ENCODE data around the gene ATAD1.

ATAD1 gene

DNA sequence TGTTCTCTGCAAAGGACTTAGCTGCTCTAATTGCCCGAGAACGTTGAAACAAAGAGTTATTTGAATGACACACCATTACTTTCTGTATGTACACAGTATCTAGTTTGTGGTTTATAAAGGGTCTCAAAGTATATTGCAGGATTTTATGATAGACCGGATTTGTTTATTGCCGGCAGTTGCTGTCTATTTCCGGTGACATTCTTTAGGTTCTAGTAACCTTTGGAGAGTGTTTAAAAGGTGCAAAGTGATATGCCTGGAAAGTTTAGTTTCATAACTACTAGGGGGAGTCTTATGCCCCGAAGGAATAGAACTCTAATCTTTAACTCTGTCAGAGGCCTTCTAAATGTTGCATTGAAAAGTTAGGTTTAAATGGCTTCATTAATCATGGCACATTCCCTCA, 94.5 kb downstream of the ATAD1 start:
- DNase-seq: no peak
- H3K36me3 ChIP-seq (ENCODE audit: control insufficient read depth, insufficient read depth, low read length): no peaks in the 10 kb centered on the region
- no peak overlapping the region for H3K4me3 ChIP-seq (ENCODE audit: insufficient read depth, low read depth, low read length, poor library complexity, severe bottlenecking)
- no peaks in the 10 kb centered on the region for H3K9me3 ChIP-seq (ENCODE audit: control insufficient read depth, low read length)
- no peaks in the 10 kb centered on the region for H3K27me3 ChIP-seq (replicated peaks; ENCODE audit: control insufficient read depth, insufficient read depth, low read length, poor library complexity, severe bottlenecking)
- no peak overlapping the region for H3K27ac ChIP-seq (ENCODE audit: insufficient read depth, low read length, poor library complexity, severe bottlenecking)
- H3K4me1 ChIP-seq (ENCODE audit: control insufficient read depth, insufficient read depth, low read length, poor library complexity, severe bottlenecking): no peaks in the 10 kb centered on the region

DNA sequence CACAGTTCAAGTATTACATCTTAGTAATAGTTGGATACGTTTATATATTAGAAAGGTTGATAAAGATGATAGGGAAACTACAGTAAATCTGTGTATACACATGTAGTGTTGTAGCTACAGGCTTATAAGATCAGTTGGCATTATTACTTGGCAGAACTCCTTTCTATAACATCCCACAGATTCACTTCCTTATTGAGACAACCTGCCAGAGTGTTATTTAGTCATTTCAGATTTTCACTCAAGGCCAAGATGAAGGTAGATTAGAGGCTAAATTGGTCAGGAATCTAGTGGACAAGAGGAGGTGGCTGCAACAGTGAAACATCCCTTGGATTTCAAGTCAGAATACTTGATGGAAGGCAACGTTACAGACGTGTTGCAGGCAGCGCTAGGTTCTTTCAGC, 95.3 kb downstream of the ATAD1 start:
- Histone ChIP-seq H3K27ac (ENCODE audit: insufficient read depth, low read length, poor library complexity, severe bottlenecking) (no peak overlapping the region), H3K9me3 (ENCODE audit: control insufficient read depth, low read length) (no peaks in the 10 kb centered on the region), H3K27me3 (replicated peaks; ENCODE audit: control insufficient read depth, insufficient read depth, low read length, poor library complexity, severe bottlenecking) (no peaks in the 10 kb centered on the region), H3K4me1 (ENCODE audit: control insufficient read depth, insufficient read depth, low read length, poor library complexity, severe bottlenecking) (no peaks in the 10 kb centered on the region), H3K4me3 (ENCODE audit: insufficient read depth, low read depth, low read length, poor library complexity, severe bottlenecking) (no peak overlapping the region), H3K36me3 (ENCODE audit: control insufficient read depth, insufficient read depth, low read length) (no peaks in the 10 kb centered on the region)
- DNase-seq: no peak

DNA sequence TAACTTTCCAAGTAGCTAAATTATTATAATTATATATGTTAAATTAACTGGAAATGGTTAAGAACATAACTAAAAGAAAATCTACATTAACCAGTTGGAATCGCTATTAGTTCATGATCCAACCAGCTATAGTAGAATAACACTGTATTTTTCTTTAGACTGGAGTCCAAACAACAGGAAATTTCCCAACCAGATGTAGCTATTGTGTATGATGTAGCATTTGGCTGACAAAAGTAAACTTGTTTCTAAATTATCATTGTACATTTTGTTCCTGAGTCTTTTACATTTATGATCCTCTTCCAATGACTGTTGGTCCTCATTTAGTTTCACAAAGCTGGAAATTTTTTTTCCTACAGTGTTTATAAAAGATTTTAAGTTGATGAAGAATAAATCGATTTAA, 96.2 kb downstream of the ATAD1 start:
- Histone ChIP-seq H3K27me3 (replicated peaks; ENCODE audit: control insufficient read depth, insufficient read depth, low read length, poor library complexity, severe bottlenecking) (no peaks in the 10 kb centered on the region), H3K27ac (ENCODE audit: insufficient read depth, low read length, poor library complexity, severe bottlenecking) (no peak overlapping the region), H3K9me3 (ENCODE audit: control insufficient read depth, low read length) (no peaks in the 10 kb centered on the region), H3K4me3 (ENCODE audit: insufficient read depth, low read depth, low read length, poor library complexity, severe bottlenecking) (no peak overlapping the region), H3K4me1 (ENCODE audit: control insufficient read depth, insufficient read depth, low read length, poor library complexity, severe bottlenecking) (no peaks in the 10 kb centered on the region), H3K36me3 (ENCODE audit: control insufficient read depth, insufficient read depth, low read length) (no peaks in the 10 kb centered on the region)
- no peak for DNase-seq

DNA sequence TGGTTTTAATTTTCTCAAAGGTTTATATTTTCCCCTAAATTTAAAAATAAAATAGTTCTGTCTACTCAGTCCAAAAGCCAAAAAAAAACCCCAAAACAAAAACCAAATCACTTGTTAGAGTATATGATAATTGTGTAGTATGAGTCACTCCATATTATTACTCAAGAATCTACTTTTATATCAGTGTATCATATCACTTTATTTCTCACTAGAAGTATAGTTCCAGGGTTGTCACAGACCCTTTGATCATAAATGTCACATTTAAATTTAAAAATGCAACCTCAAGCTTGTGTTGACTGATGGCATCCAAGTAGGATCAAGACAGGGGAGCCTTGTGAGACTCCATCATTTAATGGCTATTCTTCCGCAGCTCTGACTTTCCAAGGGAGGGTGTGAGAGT, 97.4 kb downstream of the ATAD1 start:
- no peak for DNase-seq
- no peak overlapping the region for H3K4me3 ChIP-seq (ENCODE audit: insufficient read depth, low read depth, low read length, poor library complexity, severe bottlenecking)
- H3K4me1 ChIP-seq (ENCODE audit: control insufficient read depth, insufficient read depth, low read length, poor library complexity, severe bottlenecking): no peaks in the 10 kb centered on the region
- no peaks in the 10 kb centered on the region for H3K9me3 ChIP-seq (ENCODE audit: control insufficient read depth, low read length)
- no peaks in the 10 kb centered on the region for H3K27me3 ChIP-seq (replicated peaks; ENCODE audit: control insufficient read depth, insufficient read depth, low read length, poor library complexity, severe bottlenecking)
- no peak overlapping the region for H3K27ac ChIP-seq (ENCODE audit: insufficient read depth, low read length, poor library complexity, severe bottlenecking)
- H3K36me3 ChIP-seq (ENCODE audit: control insufficient read depth, insufficient read depth, low read length): no peaks in the 10 kb centered on the region

DNA sequence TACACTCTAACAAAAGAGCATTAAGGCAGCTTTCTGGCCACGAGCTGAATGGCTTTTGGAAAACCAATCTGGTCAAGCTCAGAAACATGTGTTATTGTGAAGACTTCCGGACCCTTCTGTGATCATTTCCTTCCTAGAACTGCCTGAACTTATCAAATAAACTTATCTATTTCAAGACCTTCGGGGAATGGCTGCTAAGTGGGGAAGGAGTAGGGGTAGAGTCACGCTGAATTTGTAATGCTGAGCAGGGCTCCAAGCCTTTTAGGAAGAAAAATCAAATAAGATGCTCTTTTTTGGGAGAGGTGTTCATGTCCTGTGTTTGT, 101.7 kb downstream of the ATAD1 start:
- Histone ChIP-seq H3K4me3 (ENCODE audit: insufficient read depth, low read depth, low read length, poor library complexity, severe bottlenecking) (no peak overlapping the region), H3K27me3 (replicated peaks; ENCODE audit: control insufficient read depth, insufficient read depth, low read length, poor library complexity, severe bottlenecking) (no peaks in the 10 kb centered on the region), H3K36me3 (ENCODE audit: control insufficient read depth, insufficient read depth, low read length) (no peaks in the 10 kb centered on the region), H3K9me3 (ENCODE audit: control insufficient read depth, low read length) (no peaks in the 10 kb centered on the region), H3K4me1 (ENCODE audit: control insufficient read depth, insufficient read depth, low read length, poor library complexity, severe bottlenecking) (no peaks in the 10 kb centered on the region), H3K27ac (ENCODE audit: insufficient read depth, low read length, poor library complexity, severe bottlenecking) (no peak overlapping the region)
- no peak for DNase-seq

DNA sequence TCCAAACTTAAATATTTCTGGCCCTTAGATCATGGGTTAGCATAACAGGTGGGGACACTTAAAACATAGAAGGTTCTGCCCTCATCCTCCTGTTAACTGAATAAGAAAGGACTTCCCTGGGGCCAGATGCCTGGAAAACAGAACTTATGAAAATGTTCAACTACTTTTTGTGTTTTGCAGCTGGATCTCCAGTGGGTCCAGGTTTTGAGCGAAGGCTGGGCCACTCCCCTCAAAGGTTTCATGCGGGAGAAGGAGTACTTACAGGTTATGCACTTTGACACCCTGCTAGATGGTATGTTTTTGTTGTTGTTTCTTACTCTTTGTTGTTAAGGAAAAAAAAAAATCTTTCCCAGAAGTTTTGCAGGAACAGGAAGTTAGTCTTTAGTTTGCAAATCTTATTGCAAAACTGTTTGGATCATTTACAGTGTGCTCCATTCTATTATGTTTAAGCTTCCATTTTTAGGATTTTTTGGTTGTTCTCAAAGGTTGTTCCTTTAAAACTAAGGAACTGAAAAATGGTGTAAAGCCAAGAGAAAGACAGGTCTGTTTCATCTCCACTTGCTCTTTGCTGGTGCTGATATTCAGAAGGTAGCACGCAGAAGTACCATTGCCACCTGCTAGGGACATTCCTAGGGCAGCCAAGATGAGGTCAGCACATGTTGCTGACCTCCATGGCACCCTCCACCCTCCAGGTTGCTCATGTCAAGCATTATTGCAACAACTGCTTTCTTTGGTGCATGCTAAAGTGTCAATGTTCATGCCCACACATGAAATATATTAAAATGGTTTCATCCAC, 102.3 kb downstream of the ATAD1 start:
- Histone ChIP-seq H3K27me3 (replicated peaks; ENCODE audit: control insufficient read depth, insufficient read depth, low read length, poor library complexity, severe bottlenecking) (no peaks in the 10 kb centered on the region), H3K4me3 (ENCODE audit: insufficient read depth, low read depth, low read length, poor library complexity, severe bottlenecking) (no peak overlapping the region), H3K36me3 (ENCODE audit: control insufficient read depth, insufficient read depth, low read length) (no peaks in the 10 kb centered on the region), H3K4me1 (ENCODE audit: control insufficient read depth, insufficient read depth, low read length, poor library complexity, severe bottlenecking) (no peaks in the 10 kb centered on the region), H3K9me3 (ENCODE audit: control insufficient read depth, low read length) (no peaks in the 10 kb centered on the region), H3K27ac (ENCODE audit: insufficient read depth, low read length, poor library complexity, severe bottlenecking) (no peak overlapping the region)
- no peak for DNase-seq

DNA sequence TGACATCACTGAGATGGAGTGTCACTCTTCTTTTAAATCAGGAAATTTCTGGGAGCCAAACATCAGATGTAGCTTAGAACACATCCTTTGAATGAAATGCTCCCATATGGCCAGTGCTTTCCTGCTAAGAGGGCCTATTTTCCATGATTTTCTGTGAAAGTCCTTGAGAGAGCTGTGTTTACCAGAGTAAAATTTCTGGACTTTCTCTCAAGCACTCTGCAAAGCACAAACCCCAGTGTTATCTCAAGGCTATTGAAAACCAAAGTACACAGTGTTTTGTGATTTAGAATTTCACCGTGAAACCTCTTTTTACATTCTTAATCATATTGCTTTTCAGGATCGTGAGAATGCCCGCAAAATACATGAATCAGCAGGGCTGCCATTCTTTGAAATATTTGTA, 104.3 kb downstream of the ATAD1 start:
- Histone ChIP-seq H3K27ac (ENCODE audit: insufficient read depth, low read length, poor library complexity, severe bottlenecking) (no peak overlapping the region), H3K27me3 (replicated peaks; ENCODE audit: control insufficient read depth, insufficient read depth, low read length, poor library complexity, severe bottlenecking) (no peaks in the 10 kb centered on the region), H3K4me3 (ENCODE audit: insufficient read depth, low read depth, low read length, poor library complexity, severe bottlenecking) (no peak overlapping the region), H3K4me1 (ENCODE audit: control insufficient read depth, insufficient read depth, low read length, poor library complexity, severe bottlenecking) (no peaks in the 10 kb centered on the region), H3K36me3 (ENCODE audit: control insufficient read depth, insufficient read depth, low read length) (no peaks in the 10 kb centered on the region), H3K9me3 (ENCODE audit: control insufficient read depth, low read length) (no peaks in the 10 kb centered on the region)
- DNase-seq: no peak

DNA sequence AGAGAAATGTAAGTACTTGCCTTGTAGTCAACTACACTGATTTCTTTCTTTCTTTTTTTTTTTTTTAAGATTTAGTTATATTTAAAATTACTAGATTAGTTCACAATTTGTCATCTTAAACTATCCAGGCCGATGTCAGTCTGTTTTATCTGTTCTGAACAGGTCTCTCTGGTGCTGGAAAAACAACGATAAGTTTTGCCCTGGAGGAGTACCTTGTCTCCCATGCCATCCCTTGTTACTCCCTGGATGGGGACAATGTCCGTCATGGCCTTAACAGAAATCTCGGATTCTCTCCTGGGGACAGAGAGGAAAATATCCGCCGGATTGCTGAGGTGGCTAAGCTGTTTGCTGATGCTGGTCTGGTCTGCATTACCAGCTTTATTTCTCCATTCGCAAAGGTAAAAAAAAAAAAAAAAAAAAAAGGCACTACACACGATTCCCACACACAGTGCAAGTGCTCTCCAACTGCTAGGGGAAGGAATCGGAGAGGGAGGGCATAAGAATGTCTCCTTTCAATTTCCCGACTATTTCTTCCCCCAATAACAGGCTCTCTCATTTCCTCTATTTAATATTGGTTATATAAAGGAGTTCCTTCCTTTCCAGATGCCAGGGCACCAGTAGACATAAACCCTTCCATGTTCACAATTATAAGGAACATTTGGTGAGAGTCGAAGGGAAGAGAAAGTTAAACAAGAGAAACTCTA, 105.0 kb downstream of the ATAD1 start:
- no peak for DNase-seq
- H3K36me3 ChIP-seq (ENCODE audit: control insufficient read depth, insufficient read depth, low read length): no peaks in the 10 kb centered on the region
- no peak overlapping the region for H3K27ac ChIP-seq (ENCODE audit: insufficient read depth, low read length, poor library complexity, severe bottlenecking)
- H3K4me1 ChIP-seq (ENCODE audit: control insufficient read depth, insufficient read depth, low read length, poor library complexity, severe bottlenecking): no peaks in the 10 kb centered on the region
- H3K4me3 ChIP-seq (ENCODE audit: insufficient read depth, low read depth, low read length, poor library complexity, severe bottlenecking): no peak overlapping the region
- H3K27me3 ChIP-seq (replicated peaks; ENCODE audit: control insufficient read depth, insufficient read depth, low read length, poor library complexity, severe bottlenecking): no peaks in the 10 kb centered on the region
- no peaks in the 10 kb centered on the region for H3K9me3 ChIP-seq (ENCODE audit: control insufficient read depth, low read length)

DNA sequence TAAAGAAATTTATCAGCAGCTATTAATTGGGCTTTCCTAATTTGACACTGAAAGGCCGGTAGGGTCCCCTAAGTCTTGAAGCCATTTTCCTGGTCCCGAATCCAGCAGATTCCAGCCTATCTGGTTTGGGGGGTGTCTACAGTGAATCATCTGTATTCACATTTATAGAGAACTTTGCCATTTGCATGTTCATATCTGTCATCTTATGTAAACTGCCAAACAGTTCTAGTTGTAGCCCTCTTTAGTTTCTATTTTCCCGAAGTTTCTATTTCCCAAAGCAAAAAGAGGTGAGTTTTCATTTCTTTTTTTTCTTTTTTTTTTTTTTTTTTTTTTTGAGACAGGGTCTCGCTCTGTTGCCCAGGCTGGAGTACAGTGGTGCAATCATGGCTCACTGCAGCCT, 110.8 kb downstream of the ATAD1 start:
- no peak overlapping the region for H3K27ac ChIP-seq (ENCODE audit: insufficient read depth, low read length, poor library complexity, severe bottlenecking)
- no peaks in the 10 kb centered on the region for H3K4me1 ChIP-seq (ENCODE audit: control insufficient read depth, insufficient read depth, low read length, poor library complexity, severe bottlenecking)
- no peaks in the 10 kb centered on the region for H3K27me3 ChIP-seq (replicated peaks; ENCODE audit: control insufficient read depth, insufficient read depth, low read length, poor library complexity, severe bottlenecking)
- no peaks in the 10 kb centered on the region for H3K9me3 ChIP-seq (ENCODE audit: control insufficient read depth, low read length)
- DNase-seq: no peak
- H3K36me3 ChIP-seq (ENCODE audit: control insufficient read depth, insufficient read depth, low read length): no peaks in the 10 kb centered on the region
- no peak overlapping the region for H3K4me3 ChIP-seq (ENCODE audit: insufficient read depth, low read depth, low read length, poor library complexity, severe bottlenecking)

DNA sequence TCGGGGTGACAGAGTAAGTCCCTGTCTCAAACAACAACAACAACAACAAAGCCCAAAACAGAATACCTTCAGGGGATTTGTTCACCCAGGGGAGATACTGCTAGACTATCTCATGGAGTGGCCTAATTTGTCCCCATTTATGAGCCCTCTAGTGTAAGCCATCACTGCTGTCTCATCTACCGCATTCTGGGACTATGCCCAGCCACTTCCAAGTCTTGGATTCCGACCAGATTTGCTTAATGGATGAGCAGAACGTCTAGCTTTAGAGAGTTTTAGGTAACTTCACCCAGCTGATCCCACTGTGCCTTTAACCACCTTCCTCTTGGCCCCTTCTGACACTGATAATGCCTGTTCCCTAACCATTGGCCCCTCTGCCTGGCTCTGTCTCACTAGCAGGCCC, 111.3 kb downstream of the ATAD1 start:
- Histone ChIP-seq H3K4me3 (ENCODE audit: insufficient read depth, low read depth, low read length, poor library complexity, severe bottlenecking) (no peak overlapping the region), H3K9me3 (ENCODE audit: control insufficient read depth, low read length) (no peaks in the 10 kb centered on the region), H3K27ac (ENCODE audit: insufficient read depth, low read length, poor library complexity, severe bottlenecking) (no peak overlapping the region), H3K4me1 (ENCODE audit: control insufficient read depth, insufficient read depth, low read length, poor library complexity, severe bottlenecking) (no peaks in the 10 kb centered on the region), H3K27me3 (replicated peaks; ENCODE audit: control insufficient read depth, insufficient read depth, low read length, poor library complexity, severe bottlenecking) (no peaks in the 10 kb centered on the region), H3K36me3 (ENCODE audit: control insufficient read depth, insufficient read depth, low read length) (no peaks in the 10 kb centered on the region)
- no peak for DNase-seq

Measured in effector memory CD4-positive, alpha-beta T cell (primary cell).